ENCODE results near the gene PDSS2. TPM values are rescaled to one million over a fixed set of nuclear protein-coding genes. Genes with fewer than 3 reads are reported as not detected.

Gene PDSS2
- total and polyA plus RNA-seq, 2 donors (not counting 1 experiment from before 2014, with no cell fraction given), result 16.9 to 17.0 TPM

- no peak overlapping the region for H3K27ac Mint-ChIP-seq
- H3K36me3 ChIP-seq (replicated peaks in 1 of 2; ENCODE audit: control extremely low read depth in 1 of 2, control insufficient read depth in 1 of 2, extremely low read depth in 1 of 2, insufficient read depth in 2 of 2, low read length in 1 of 2), result no peaks in the 10 kb centered on the region
These were observed 306.5 kb downstream of the PDSS2 start for GRCh38 chr6:107152638-107153430.

More at GRCh38 chr6:107152638-107153430, 306.5 kb downstream of the PDSS2 start:
- H3K79me2 ChIP-seq (ENCODE audit: control insufficient read depth, insufficient read depth, low read length), result no peaks in the 10 kb centered on the region
- H3K9me3 ChIP-seq (ENCODE audit: control extremely low read depth in 1 of 3, control insufficient read depth in 2 of 3, insufficient read depth in 1 of 3, low read length in 2 of 3), result no peaks in the 10 kb centered on the region
- no peaks in the 10 kb centered on the region for H4K20me1 ChIP-seq (ENCODE audit: control insufficient read depth, insufficient read depth, low read length, poor library complexity, severe bottlenecking)
- H3K4me3 ChIP-seq (ENCODE audit: control extremely low read depth in 1 of 5, extremely low read depth in 1 of 5, insufficient read depth in 1 of 5, low read depth in 2 of 5, low read length in 4 of 5), result no peak overlapping the region
- no peaks in the 10 kb centered on the region for H3K4me1 ChIP-seq (ENCODE audit: control insufficient read depth in 2 of 2, insufficient read depth in 2 of 2, low read length in 2 of 2)
- ATAC-seq (ENCODE audit: low read depth) (no peak), DNase-seq (no peak)
- no peak overlapping the region for H3K4me2 ChIP-seq (replicated peaks; ENCODE audit: low read depth, low read length, poor library complexity, severe bottlenecking)
- intact Hi-C loops (cut with micrococcal nuclease), result no loop called here
- H3K4me3 Mint-ChIP-seq, result no peak overlapping the region
- ChIA-PET CTCF (no interaction called here), POLR2A (no interaction called here)
- H3K27me3 Mint-ChIP-seq, result no peaks in the 10 kb centered on the region
- TF ChIP-seq CTCF (IDR thresholded peaks at IDR 0.05) (no peak), EZH2 (IDR thresholded peaks at IDR 0.05; ENCODE audit: borderline replicate concordance, insufficient read depth, low read depth, low read length, poor library complexity, severe bottlenecking) (no peak)
- H3K27ac ChIP-seq (ENCODE audit: low read length in 2 of 2), result no peak overlapping the region
- H3K9ac ChIP-seq (ENCODE audit: low read length), result no peak overlapping the region
- H2AFZ ChIP-seq (ENCODE audit: insufficient read depth, low read depth, low read length, poor library complexity, severe bottlenecking), result no peak overlapping the region
- no peaks in the 10 kb centered on the region for H3K27me3 ChIP-seq (replicated peaks in 1 of 4; ENCODE audit: control extremely low read depth in 1 of 4, control insufficient read depth in 3 of 4, insufficient read depth in 4 of 4, low read length in 3 of 4)
- WGBS (ENCODE audit: insufficient coverage), result no CpG with 5 or more reads among the region's 8 CpGs
- H3K4me1 Mint-ChIP-seq, result peaks cover 2% of the 10 kb centered on the region
- no peaks in the 10 kb centered on the region for H3K9me3 Mint-ChIP-seq (ENCODE audit: insufficient read depth)

All from B cell (primary cell).